Measurements from ENCODE around the gene OR52K2.

DNA sequence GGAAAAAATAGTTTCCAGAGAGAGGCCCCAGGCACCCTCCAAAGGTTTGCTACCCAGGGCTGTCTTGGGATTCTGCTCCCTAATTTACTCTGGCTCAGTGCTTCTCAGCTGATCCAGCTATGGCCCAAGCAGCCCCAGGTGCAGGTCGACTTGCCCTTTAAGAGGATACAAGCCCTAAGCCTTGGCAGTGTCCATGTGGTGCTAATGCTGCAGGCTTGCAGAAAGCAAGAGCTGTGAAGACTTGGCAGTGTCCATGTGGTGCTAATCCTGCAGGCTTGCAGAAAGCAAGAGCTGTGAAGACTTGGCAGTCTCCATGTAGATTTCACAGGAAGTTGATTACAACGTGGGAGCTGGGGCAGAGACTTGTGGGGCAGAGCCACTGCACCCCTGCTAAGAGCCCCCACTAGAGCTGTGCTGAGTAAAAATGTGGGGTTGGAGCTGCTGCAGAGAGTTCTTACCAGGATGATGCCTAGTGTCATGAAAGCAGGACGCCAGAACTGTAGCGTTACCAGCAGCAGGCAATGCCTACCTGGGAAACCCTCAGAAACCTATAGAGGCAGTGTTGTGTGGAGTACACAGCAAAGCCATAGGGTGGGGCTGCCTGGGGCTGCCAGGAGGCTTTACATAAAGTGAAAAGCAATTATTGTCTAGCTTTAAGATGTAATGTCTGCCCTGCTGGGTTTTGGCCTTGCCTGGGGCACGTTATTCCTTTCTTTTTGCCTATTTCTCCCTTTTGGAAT lies 17.2 kb downstream of the OR52K2 start:
- TF ChIP-seq POLR2A (IDR thresholded peaks at IDR 0.05; ENCODE audit: low read depth, low read length) = no peak
- TF ChIP-seq TAF1 (IDR thresholded peaks at IDR 0.05; ENCODE audit: low read depth, low read length) = no peak
- TF ChIP-seq POU2F2 (IDR thresholded peaks at IDR 0.05; ENCODE audit: low read depth, low read length) = no peak
- no peak for TF ChIP-seq POLR2AphosphoS5 (IDR thresholded peaks at IDR 0.05; ENCODE audit: low read depth, low read length)
